Measurements from ENCODE around the gene MPC1L. TPM values are rescaled to one million over a fixed set of nuclear protein-coding genes. Genes with fewer than 3 reads are reported as not detected.

Gene MPC1L
- polyA plus RNA-seq, 4 donors, result not detected

Other genes with a start within 250 kb of the MPC1L start
- 100 to 1,000 TPM; 157 to 231 (median 191) TPM for gene ATP6AP2, start 42.5 kb upstream of the MPC1L start, polyA plus RNA-seq (ENCODE audit: insufficient read length in 4 of 4)
- 10 to 100 TPM; 10.3 to 12.1 (median 11.8) TPM for gene CXorf38, start 24.1 kb downstream of the MPC1L start, polyA plus RNA-seq (ENCODE audit: insufficient read length in 4 of 4)
- gene MED14, start 112.1 kb downstream of the MPC1L start, polyA plus RNA-seq (ENCODE audit: insufficient read length in 4 of 4), result 10 to 100 TPM; 36.9 to 62.2 (median 50.1) TPM

Data from left renal cortex interstitium (tissue), 4 donors.